NCI-H1105 (cell line): ENCODE data around the gene TMEM89.

Source experiments
- DNase-seq: peaks from one replicate; lab custom pipeline; 2025; lab: John Stamatoyannopoulos, UW

Gene TMEM89

GRCh38 chr3:48612309-48612708, 9.3 kb downstream of the TMEM89 start:
- no peak for DNase-seq

- DNase-seq = peak; percentile 77
Observed at GRCh38 chr3:48609088-48610005, 12.2 kb downstream of the TMEM89 start, which contains the start of gene UQCRC1. Gene UQCRC1, minus strand, starts transcription at chr3:48609646. Its CDS starts 26 bp downstream, at chr3:48609620.

- no peak for DNase-seq
Observed at GRCh38 chr3:48607519-48607918, 14.1 kb downstream of the TMEM89 start.

- DNase-seq = no peak
Observed at GRCh38 chr3:48601622-48601994, 20.0 kb downstream of the TMEM89 start.

GRCh38 chr3:48600711-48601621, 20.6 kb downstream of the TMEM89 start:
- DNase-seq = no peak

- no peak for DNase-seq
Observed at GRCh38 chr3:48599509-48600285, 21.9 kb downstream of the TMEM89 start.

GRCh38 chr3:48599077-48599501, 22.5 kb downstream of the TMEM89 start:
- DNase-seq = no peak

GRCh38 chr3:48598323-48599076, 23.1 kb downstream of the TMEM89 start:
- no peak for DNase-seq

GRCh38 chr3:48597408-48597800, 24.2 kb downstream of the TMEM89 start:
- no peak for DNase-seq

GRCh38 chr3:48596676-48597407, 24.7 kb downstream of the TMEM89 start:
- DNase-seq = no peak

GRCh38 chr3:48596157-48596556, 25.4 kb downstream of the TMEM89 start:
- no peak for DNase-seq

- no peak for DNase-seq
Observed at GRCh38 chr3:48595526-48596121, 25.9 kb downstream of the TMEM89 start.

- DNase-seq = no peak
Observed at GRCh38 chr3:48595075-48595525, 26.5 kb downstream of the TMEM89 start, which contains the start of gene COL7A1. Gene COL7A1, minus strand, starts transcription at chr3:48595329. Its CDS starts 170 bp downstream, at chr3:48595159.

- no peak for DNase-seq
Observed at GRCh38 chr3:48594417-48595049, 27.0 kb downstream of the TMEM89 start.

- no peak for DNase-seq
Observed at GRCh38 chr3:48593337-48593736, 28.2 kb downstream of the TMEM89 start.

- DNase-seq = no peak
Observed at GRCh38 chr3:48592519-48593087, 29.0 kb downstream of the TMEM89 start.

GRCh38 chr3:48591886-48592518, 29.6 kb downstream of the TMEM89 start:
- DNase-seq = no peak

GRCh38 chr3:48591436-48591835, 30.1 kb downstream of the TMEM89 start:
- no peak for DNase-seq
